Memory B cell (primary cell): ENCODE data around the gene KCNT2.

Source experiments
- ATAC-seq: fragments of 150-1000 bp; cut with Tn5 transposase; 2 replicates; pipeline ENCODE4 v1.10.0; 2021; ENCODE audit warnings: low read depth, mild to moderate bottlenecking, moderate library complexity
- DNase-seq, 2 donors: peaks; one replicate each; pipeline ENCODE4 v3.0.0; 2022; ENCODE audit warnings: low spot score in 2 of 2
- H3K27ac Mint-ChIP-seq: one replicate; pipeline ENCODE4 v1.8.0; 2022; ENCODE audit warnings: mild to moderate bottlenecking, moderate library complexity, mixed read lengths
- H3K27me3 Mint-ChIP-seq: one replicate; pipeline ENCODE4 v1.8.0; 2022; ENCODE audit warnings: mixed read lengths
- H3K36me3 Mint-ChIP-seq: one replicate; pipeline ENCODE4 v1.8.0; 2022; ENCODE audit warnings: mild to moderate bottlenecking, mixed read lengths
- H3K4me1 Mint-ChIP-seq: one replicate; pipeline ENCODE4 v1.8.0; 2022; ENCODE audit warnings: mixed read lengths
- H3K4me3 Mint-ChIP-seq: one replicate; pipeline ENCODE4 v1.8.0; 2022; ENCODE audit warnings: mild to moderate bottlenecking, moderate library complexity, mixed read lengths
- H3K9me3 Mint-ChIP-seq: one replicate; pipeline ENCODE4 v1.8.0; 2022; ENCODE audit warnings: mixed read lengths

The KCNT2 gene

DNA sequence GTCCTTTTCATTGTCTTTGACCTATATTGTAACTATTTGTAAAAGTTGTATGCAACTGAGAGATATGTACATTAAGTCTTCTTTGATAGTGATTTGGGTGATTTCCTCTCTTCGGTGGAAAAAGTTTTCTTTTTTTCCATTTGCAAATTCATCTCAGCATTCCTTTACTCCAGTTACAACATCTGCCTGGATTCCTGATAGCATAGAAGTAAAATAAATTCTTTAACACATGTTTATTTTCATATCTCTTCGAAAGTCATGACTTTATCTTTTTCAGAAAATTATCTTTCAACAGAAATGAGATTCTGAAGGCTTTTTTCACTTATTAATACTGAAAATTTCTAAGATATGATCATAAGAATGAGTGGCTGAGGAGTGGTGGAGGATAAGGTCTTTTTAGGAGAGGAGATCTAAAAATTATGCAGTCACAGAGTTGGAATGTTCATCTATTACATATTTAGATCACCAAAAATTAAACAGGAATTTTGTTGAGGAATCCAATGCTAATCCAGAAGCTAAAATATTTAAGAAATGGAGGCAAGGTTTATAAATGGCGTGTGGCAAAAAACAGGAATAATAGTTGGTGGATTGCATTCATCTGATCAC lies 400.5 kb downstream of the KCNT2 start:
- H3K4me1 Mint-ChIP-seq: no peaks in the 10 kb centered on the region
- no peak for ATAC-seq
- H3K9me3 Mint-ChIP-seq: peaks cover 10% of the 10 kb centered on the region
- no peak overlapping the region for H3K4me3 Mint-ChIP-seq
- H3K27ac Mint-ChIP-seq: no peak overlapping the region
- H3K36me3 Mint-ChIP-seq: no peaks in the 10 kb centered on the region
- DNase-seq: no peak
- H3K27me3 Mint-ChIP-seq: no peaks in the 10 kb centered on the region

- Mint-ChIP-seq H3K9me3 (peaks cover 11% of the 10 kb centered on the region), H3K36me3 (no peaks in the 10 kb centered on the region), H3K27me3 (no peaks in the 10 kb centered on the region), H3K4me1 (no peaks in the 10 kb centered on the region), H3K4me3 (no peak overlapping the region), H3K27ac (no peak overlapping the region)
- DNase-seq: no peak
- no peak for ATAC-seq
Observed at GRCh38 chr1:196205882-196206281, 402.4 kb downstream of the KCNT2 start.

GRCh38 chr1:196196486-196196885 lies 411.8 kb downstream of the KCNT2 start:
- H3K36me3 Mint-ChIP-seq: no peaks in the 10 kb centered on the region
- no peak for DNase-seq
- ATAC-seq: no peak
- H3K27ac Mint-ChIP-seq: no peak overlapping the region
- no peaks in the 10 kb centered on the region for H3K27me3 Mint-ChIP-seq
- no peaks in the 10 kb centered on the region for H3K4me1 Mint-ChIP-seq
- no peak overlapping the region for H3K4me3 Mint-ChIP-seq
- H3K9me3 Mint-ChIP-seq: peaks cover 5% of the 10 kb centered on the region

GRCh38 chr1:196193896-196194559 lies 414.2 kb downstream of the KCNT2 start:
- Mint-ChIP-seq H3K36me3 (no peaks in the 10 kb centered on the region), H3K4me1 (no peaks in the 10 kb centered on the region), H3K27ac (no peak overlapping the region), H3K4me3 (no peak overlapping the region), H3K27me3 (no peaks in the 10 kb centered on the region), H3K9me3 (peaks cover 11% of the 10 kb centered on the region)
- DNase-seq (no peak), ATAC-seq (no peak)

DNA sequence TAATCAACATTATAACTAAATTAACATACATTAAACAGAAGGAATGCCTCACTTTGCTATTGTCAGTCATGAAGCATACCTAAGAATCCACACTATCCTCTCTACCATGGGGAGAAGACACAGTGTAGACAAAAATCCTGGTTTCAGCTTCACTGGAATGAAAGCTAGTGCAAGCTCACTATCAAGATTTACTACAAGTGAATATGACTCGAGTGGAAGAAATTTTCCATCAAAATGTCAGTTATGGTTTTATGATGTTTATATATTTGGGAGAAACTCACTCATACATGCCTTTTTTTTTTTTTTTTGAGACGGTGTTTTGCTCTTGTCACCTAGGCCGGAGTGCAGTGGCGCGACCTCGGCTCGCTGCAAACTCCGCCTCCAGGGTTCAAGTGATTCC lies 424.3 kb downstream of the KCNT2 start:
- Mint-ChIP-seq H3K4me1 (no peaks in the 10 kb centered on the region), H3K36me3 (no peaks in the 10 kb centered on the region), H3K27ac (no peak overlapping the region), H3K27me3 (no peaks in the 10 kb centered on the region), H3K4me3 (no peak overlapping the region), H3K9me3 (peaks cover 4% of the 10 kb centered on the region)
- ATAC-seq (no peak), DNase-seq (no peak)

GRCh38 chr1:196181594-196181878 lies 426.7 kb downstream of the KCNT2 start:
- H3K27ac Mint-ChIP-seq: no peak overlapping the region
- no peak overlapping the region for H3K4me3 Mint-ChIP-seq
- DNase-seq: no peak
- no peak for ATAC-seq
- peaks cover 4% of the 10 kb centered on the region for H3K9me3 Mint-ChIP-seq
- H3K4me1 Mint-ChIP-seq: no peaks in the 10 kb centered on the region
- no peaks in the 10 kb centered on the region for H3K36me3 Mint-ChIP-seq
- H3K27me3 Mint-ChIP-seq: no peaks in the 10 kb centered on the region

GRCh38 chr1:196180847-196181593 lies 427.2 kb downstream of the KCNT2 start:
- Mint-ChIP-seq H3K4me1 (no peaks in the 10 kb centered on the region), H3K9me3 (peaks cover 5% of the 10 kb centered on the region), H3K4me3 (no peak overlapping the region), H3K36me3 (no peaks in the 10 kb centered on the region), H3K27me3 (no peaks in the 10 kb centered on the region), H3K27ac (no peak overlapping the region)
- no peak for ATAC-seq
- no peak for DNase-seq

DNA sequence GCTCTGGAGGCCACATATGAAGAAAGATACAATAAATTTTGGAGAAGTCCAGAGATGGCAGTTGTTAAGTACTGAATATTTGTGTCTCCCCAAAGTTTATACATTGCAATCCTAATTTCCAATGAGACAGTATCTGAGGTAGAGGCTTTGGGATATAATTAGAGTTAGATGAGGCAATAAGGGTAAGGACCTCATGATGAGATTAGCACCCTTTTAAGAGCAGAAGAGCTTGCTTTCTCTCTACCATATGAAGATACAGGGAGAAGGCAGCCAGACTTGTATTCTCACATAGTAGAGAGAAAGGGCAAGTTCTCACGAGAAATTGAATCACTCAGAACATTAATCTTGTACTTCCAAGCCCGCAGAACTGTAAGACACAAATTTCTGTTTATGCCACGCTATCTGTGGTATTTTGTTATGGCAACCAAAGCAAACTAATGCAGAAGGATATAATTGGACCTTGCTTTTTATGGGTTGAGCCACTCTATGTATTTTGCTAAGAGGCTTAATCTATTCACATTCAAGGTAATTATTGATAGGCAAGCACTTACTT lies 430.1 kb downstream of the KCNT2 start:
- Mint-ChIP-seq H3K27me3 (no peaks in the 10 kb centered on the region), H3K27ac (no peak overlapping the region), H3K9me3 (peaks cover 5% of the 10 kb centered on the region), H3K4me3 (no peak overlapping the region), H3K4me1 (no peaks in the 10 kb centered on the region), H3K36me3 (no peaks in the 10 kb centered on the region)
- DNase-seq (no peak), ATAC-seq (no peak)
